ENCODE data around the gene CREM.

CREM gene

GRCh38 chr10:35136263-35136815 lies 9.7 kb downstream of the CREM start:
- peak; percentile 58 to 89 (median 65) for DNase-seq

DNA sequence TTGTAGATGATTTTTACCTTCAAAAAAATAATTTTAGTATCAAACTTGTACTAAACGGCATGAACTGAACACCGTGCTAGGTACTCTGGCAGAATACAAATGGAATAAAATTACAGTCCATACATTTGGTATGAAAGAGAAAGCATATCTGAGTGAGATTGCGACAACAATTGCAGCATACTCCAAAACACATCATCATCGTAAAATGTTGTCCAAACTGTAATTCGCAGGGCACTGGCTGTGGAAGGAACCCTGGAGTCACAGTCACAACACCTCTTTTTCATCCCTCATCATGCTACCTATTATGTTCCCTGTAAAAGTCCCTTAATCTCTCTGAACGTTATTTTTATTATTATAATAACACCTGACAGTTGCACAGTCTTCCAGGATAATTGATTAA lies 13.5 kb downstream of the CREM start:
- no peak for DNase-seq

DNA sequence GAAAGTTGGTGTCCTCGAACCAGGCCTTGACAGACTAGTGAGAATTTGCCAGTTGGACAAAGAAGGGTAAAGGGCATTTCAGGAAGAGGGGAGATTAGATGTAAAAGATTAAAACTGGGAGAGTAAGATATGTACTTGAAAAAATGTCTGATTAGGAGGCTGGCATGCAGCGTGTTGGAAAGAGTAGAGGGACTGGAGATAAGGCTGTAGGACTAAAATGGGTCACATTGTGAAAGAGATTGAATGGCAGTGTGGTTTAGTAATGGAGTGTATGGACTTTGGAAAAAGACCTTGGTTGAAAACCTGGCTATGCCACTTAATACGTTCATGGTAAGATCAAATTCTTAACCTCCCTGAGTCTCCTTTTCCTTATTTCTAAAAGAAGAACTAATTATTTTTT lies 14.1 kb downstream of the CREM start:
- DNase-seq: no peak

DNA sequence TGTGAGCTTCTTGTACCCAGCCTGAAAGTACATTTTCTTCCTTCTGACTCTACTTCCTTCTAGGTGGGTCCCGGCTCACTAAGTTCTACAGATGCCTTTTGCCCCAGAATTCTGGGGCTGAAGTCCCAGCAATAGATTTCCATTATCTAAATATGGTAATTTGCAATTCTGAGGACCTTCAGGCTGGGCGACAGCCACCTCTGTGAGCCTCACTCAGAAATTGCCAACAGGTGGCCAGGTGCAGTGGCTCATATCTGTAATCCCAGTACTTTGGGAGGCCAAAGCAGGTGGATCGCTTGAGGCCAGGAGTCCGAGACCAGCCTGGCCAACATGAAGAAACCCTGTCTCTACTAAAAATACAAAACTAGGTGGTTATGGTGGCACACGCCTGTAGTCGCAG lies 23.7 kb downstream of the CREM start:
- no peak for DNase-seq

DNA sequence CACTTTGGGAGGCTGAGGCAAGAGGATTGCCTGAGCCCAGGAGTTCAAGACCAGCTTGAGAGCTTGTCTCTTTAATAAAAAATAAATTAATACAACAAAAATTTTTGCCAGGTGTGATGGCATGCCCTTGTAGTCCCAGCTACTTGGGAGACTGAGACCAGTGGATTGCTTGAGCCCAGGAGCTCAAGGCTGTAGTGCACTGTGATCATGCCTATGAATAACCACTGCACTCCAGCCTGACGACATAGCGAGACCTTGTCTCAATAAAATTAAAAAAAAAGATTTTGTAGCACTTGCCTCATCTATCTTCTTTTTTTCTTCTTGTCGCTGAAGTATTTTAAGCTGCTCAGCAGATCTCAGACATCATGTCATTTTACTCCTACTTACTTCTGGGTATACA lies 26.3 kb downstream of the CREM start:
- DNase-seq: no peak

- DNase-seq: no peak
Observed at GRCh38 chr10:35153716-35154115, 27.1 kb downstream of the CREM start.

DNA sequence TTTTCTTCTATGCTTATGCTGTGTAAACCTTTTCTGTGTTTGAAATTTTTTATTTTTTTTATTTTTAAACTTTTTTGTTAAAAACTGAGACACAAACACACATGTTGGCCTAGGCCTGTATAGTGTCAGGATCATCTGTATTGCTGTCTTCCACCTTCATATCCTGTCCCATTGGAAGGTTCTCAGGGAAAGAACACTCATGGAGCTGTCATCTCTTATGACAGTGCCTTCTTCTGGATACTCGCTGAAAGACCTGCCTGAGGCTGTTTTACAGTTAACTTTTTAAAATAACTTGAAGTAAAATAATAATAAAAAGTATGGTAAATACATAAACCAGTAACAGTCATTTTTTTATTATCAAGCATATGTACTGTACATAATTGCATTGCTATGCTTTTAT lies 34.1 kb downstream of the CREM start:
- no peak for DNase-seq

DNA sequence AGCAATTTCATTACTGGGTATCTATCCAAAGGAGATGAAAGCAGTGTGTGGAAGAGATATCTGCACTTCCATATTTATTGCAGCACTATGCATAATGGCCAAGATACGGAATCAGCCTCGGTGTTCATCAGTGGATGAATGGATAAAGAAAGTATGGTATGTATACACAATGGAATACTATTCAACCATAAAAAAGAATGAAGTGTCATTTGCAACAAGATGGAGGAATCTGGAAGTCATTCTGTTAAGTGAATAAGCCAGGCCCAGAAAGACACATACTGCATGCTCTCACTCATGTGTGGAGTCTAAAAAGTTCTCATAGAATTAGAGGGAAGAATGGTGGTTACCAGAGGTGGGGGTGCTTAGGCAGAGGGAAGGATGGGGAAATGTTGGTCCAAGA lies 35.3 kb downstream of the CREM start:
- no peak for DNase-seq

DNA sequence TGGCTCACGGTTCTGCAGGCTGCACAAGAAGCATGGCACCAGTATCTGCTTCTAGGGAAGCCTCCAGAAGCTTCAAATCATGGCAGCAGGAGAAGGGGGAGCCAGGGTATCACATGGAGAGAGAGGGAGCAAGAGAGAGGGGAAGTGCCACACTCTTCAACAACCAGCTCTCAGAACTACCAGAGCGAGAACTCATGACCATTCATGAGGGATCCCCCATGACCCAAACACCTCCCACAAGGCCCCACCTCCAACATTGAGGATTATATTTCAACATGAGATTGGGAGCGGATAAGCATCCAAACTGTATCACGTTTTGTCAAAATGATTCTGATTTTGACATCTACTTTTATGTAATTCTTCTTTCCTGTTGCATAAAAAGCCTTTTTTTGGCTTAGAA lies 38.5 kb downstream of the CREM start:
- peak; percentile 34 to 66 (median 60) for DNase-seq

DNA sequence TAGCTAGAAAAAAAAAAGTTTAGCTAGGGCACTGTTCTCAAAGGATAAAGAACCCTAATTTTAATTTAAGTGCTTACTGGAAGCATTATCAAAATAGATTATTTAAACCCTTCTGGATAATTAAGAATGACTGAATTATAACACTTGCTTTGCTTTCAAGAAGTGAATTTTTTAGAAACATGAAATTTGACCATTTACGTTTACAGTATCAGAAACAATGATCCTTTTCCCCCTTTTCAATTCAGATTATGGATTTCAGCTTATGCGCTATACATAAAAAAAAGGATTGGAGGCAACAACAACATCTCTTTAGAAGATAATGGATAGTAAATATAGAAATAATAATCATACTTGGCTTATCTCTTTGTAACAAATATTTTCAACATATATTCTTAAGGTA lies 39.2 kb downstream of the CREM start:
- no peak for DNase-seq

GRCh38 chr10:35166607-35167006 lies 40.0 kb downstream of the CREM start:
- DNase-seq: no peak

DNA sequence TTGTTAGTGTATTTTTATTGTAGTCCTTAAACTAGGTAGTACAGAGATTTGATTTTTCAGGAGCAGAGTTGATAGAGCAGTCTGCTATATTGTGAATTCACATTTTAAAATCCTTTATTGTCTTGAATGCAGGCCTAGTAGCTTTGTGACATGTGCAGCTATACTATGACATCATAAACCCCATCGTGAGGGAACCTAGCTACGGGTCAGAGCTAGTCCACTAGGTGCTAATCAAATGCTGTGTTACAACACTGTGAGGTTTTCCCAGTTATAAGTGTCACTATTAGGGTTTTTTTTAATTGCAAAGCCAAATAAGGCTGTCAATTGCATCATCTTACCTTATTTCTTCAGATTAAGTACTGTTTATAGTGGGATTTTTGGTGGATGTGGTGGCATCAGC lies 40.7 kb downstream of the CREM start:
- no peak for DNase-seq

- no peak for DNase-seq
Observed at GRCh38 chr10:35172146-35172545, 45.5 kb downstream of the CREM start.

GRCh38 chr10:35172574-35172973 lies 45.9 kb downstream of the CREM start:
- no peak for DNase-seq

- no peak for DNase-seq
Observed at GRCh38 chr10:35178331-35178730, 51.7 kb downstream of the CREM start.

- no peak for DNase-seq
Observed at GRCh38 chr10:35182631-35183510, 56.2 kb downstream of the CREM start.

GRCh38 chr10:35184527-35185171 lies 58.0 kb downstream of the CREM start:
- DNase-seq: peak in 2 of 4 experiments; percentile 42 to 55

DNA sequence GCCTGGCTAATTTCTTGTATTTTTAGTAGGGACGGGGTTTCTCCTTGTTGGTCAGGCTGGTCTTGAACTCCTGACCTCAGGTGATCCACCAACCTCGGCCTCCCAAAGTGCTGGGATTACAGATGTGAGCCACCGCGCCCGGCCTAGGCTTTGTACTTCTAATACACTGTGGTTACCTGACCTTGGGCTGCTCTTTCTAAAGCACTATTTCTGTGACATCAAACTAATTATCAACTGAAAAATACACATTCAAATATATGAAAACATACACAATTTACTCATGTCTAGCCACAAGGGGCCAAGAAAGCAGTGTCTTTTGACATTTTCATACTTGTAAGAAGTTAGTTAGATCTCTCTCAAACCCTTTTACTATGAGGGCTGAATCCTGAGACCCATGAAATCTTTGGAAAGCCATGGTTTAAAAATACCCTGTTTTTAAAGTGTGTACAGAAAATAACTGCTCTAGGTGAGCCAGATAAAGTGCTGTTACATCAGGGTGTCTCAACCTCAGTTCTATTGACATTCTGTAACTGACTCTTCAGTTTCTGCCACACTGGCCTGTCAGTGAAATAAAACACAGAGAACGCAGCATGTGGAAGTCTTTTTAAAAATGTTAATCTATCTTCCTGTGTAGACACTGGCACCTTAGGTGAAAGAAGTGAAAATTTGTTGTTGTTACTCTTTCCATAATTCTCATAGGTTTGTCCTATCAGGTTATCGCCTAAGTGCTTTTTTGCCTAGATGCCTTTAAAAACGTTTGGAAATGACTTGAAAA lies 58.8 kb downstream of the CREM start:
- DNase-seq: no peak

- DNase-seq: no peak
Observed at GRCh38 chr10:35188954-35189353, 62.3 kb downstream of the CREM start.

DNA sequence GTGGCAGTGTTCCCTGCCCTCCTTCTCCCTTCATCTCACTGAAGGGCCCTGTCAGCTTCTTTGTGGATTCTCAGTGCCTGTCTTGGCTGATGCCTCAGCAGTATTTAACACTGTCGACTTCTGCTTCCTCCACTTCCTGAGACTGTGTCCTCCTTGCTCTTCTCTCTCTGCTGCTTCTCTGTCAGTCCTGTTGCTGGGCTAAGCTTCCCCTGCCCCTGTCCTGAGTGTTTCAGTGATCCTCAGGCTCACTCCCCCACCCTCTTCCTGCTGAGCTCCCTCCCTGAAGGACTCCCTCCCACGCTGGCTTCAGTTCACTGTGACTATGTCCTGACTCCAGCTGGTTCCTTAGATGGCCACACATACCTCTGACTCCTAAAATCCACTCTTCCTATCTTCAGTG lies 64.9 kb downstream of the CREM start:
- peak; percentile 88 to 97 (median 94) for DNase-seq

GRCh38 chr10:35192645-35193249 lies 66.1 kb downstream of the CREM start:
- DNase-seq: peak; percentile 15 to 41 (median 40)

DNA sequence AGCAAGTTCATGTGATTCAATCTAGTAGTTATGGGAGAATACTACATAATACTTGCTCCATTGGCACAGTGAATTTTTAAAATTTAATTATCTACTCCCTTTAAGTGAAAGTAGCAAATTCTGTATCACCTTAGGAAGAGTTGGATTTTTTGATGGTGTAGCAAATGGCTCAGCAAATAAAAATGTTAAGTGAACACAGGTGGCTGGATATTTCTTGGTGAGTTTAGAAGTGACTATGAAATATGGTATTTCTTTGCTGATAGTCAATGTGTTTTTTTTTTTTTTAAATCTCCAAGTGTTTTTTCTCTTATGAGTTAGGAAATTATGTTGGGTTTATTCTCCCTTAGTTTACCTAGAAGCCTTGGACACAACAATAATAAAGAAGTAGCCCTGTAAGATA lies 67.8 kb downstream of the CREM start:
- DNase-seq: no peak

DNA sequence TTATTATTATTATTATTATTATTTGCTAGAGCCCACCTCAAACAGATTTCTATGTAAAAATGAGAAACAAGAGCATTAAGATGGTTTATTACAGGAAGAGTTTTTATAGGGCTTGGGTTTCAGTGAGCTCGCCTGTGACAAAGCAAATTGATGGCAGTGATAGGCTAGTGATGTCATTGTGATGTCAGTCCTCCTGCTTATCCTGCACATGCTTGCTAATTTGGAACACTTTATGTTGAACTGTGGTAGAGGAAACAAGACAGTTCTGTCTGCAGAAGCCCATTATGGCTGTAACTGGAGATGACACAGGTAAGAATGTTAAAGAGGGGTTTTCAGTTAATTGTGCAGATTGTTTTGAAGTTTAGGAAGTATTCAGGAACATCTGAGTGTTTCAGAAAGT lies 68.3 kb downstream of the CREM start:
- peak; percentile 38 to 82 (median 52) for DNase-seq
